ENCODE data around the gene ELOF1.

DNA sequence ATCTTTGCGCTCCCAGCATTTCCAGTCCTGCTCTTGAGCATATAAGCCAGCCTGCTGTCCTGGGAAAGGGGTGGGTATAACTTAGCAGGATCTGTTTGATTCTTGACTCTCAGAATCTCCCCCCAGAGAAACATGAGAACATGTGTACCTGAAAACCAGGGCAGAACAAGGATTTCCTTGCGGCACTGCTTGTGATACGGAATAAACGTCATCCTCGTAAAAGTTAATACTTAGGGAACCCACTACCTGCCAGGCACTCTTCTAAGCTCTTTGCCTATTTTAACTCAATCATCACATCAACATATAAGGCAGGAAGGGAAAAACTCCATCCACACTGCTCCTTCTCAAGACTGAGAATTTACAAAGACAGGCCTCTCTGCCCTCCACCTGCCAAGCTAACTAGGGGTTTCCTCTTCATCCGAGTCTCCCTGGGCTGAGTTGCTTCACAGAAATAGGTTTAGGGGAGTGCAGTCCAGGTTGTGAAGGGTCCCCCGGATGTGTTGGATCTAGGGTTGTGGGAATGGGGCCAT, 54.5 kb downstream of the ELOF1 start:
- no peak for TF ChIP-seq SIN3A (IDR thresholded peaks at IDR 0.05; ENCODE audit: borderline replicate concordance, insufficient read depth, low read length)
- no peak for TF ChIP-seq POLR2AphosphoS5 (IDR thresholded peaks at IDR 0.05; ENCODE audit: low read depth, low read length)
- no peak for TF ChIP-seq TAF1 (IDR thresholded peaks at IDR 0.05; ENCODE audit: borderline replicate concordance, insufficient read depth, low read length)
- TF ChIP-seq, protein P1, sequence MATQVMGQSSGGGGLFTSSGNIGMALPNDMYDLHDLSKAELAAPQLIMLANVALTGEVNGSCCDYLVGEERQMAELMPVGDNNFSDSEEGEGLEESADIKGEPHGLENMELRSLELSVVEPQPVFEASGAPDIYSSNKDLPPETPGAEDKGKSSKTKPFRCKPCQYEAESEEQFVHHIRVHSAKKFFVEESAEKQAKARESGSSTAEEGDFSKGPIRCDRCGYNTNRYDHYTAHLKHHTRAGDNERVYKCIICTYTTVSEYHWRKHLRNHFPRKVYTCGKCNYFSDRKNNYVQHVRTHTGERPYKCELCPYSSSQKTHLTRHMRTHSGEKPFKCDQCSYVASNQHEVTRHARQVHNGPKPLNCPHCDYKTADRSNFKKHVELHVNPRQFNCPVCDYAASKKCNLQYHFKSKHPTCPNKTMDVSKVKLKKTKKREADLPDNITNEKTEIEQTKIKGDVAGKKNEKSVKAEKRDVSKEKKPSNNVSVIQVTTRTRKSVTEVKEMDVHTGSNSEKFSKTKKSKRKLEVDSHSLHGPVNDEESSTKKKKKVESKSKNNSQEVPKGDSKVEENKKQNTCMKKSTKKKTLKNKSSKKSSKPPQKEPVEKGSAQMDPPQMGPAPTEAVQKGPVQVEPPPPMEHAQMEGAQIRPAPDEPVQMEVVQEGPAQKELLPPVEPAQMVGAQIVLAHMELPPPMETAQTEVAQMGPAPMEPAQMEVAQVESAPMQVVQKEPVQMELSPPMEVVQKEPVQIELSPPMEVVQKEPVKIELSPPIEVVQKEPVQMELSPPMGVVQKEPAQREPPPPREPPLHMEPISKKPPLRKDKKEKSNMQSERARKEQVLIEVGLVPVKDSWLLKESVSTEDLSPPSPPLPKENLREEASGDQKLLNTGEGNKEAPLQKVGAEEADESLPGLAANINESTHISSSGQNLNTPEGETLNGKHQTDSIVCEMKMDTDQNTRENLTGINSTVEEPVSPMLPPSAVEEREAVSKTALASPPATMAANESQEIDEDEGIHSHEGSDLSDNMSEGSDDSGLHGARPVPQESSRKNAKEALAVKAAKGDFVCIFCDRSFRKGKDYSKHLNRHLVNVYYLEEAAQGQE (IDR thresholded peaks at IDR 0.05; ENCODE audit: insufficient read depth in 1 of 2, low read depth in 2 of 2, low read length in 2 of 2) = no peak
